OCI-LY7 (cell line): ENCODE results near the gene OR6B1. TPM values are rescaled to one million over a fixed set of nuclear protein-coding genes. Genes with fewer than 3 reads are reported as not detected.

Source experiments
- BruUV-seq: library from RNA; stranded (reverse); fragments of 400-500 nt; replicated peaks from 2 replicates; lab custom pipeline; 2021; lab: Mats Ljungman, UMichigan
- CTCF ChIA-PET: fragments of 300-600 bp; sonication (Branson Sonifier 250); formaldehyde crosslinking; loops from one replicate; lab custom pipeline; 2022; ENCODE audit warnings: antibody characterized with exemption; ENCODE audit not compliant: unreplicated experiment; lab: Charles Lee
- POLR2A ChIA-PET: fragments of 300-600 bp; sonication (Branson Sonifier 250); formaldehyde crosslinking; loops from one replicate; lab custom pipeline; 2022; ENCODE audit warnings: antibody characterized with exemption; lab: Charles Lee
- DNase-seq: peaks from one replicate; pipeline ENCODE4 v3.0.0-alpha.2; 2015; ENCODE audit warnings: low spot score
- H2AFZ ChIP-seq: fragments of 200-600 bp; sonication (generic), shearing (Covaris generic); 2 replicates; pipeline ENCODE4 v1.6.1; 2014; ENCODE audit warnings: mild to moderate bottlenecking, antibody characterized with exemption, low read length, moderate library complexity
- H3K27ac ChIP-seq: fragments of 200-600 bp; sonication (generic); 2 replicates; pipeline ENCODE4 v1.5.1; 2014; ENCODE audit warnings: mixed run types, low read depth, mild to moderate bottlenecking, moderate library complexity, low read length, inconsistent platforms; ENCODE audit not compliant: poor library complexity, severe bottlenecking
- H3K36me3 ChIP-seq: fragments of 200-600 bp; sonication (generic); 2 replicates; pipeline ENCODE4 v1.6.1; 2014; ENCODE audit warnings: mild to moderate bottlenecking, antibody characterized with exemption, low read length, moderate library complexity, mixed read lengths; ENCODE audit not compliant: insufficient read depth
- H3K4me1 ChIP-seq: fragments of 200-600 bp; sonication (generic); 2 replicates; pipeline ENCODE4 v1.5.1; 2014; ENCODE audit warnings: mild to moderate bottlenecking, low read length; ENCODE audit not compliant: insufficient read depth, poor library complexity, severe bottlenecking
- H3K4me2 ChIP-seq: fragments of 200-600 bp; sonication (generic); 2 replicates; pipeline ENCODE4 v1.6.1; 2014; ENCODE audit warnings: mild to moderate bottlenecking, low read length
- H3K4me3 ChIP-seq: fragments of 200-600 bp; sonication (generic); 2 replicates; pipeline ENCODE4 v1.5.1; 2014; ENCODE audit warnings: mild to moderate bottlenecking, low read depth, low read length; ENCODE audit not compliant: poor library complexity, severe bottlenecking
- H3K79me2 ChIP-seq: fragments of 200-600 bp; sonication (generic); 2 replicates; pipeline ENCODE4 v1.6.1; 2016; ENCODE audit warnings: low read depth, mild to moderate bottlenecking, low read length, moderate library complexity, mixed read lengths; ENCODE audit not compliant: insufficient read depth
- H3K9me2 ChIP-seq: fragments of 200-600 bp; sonication (generic); 2 replicates; pipeline ENCODE4 v1.6.1; 2016; ENCODE audit warnings: mild to moderate bottlenecking, low read length, mixed read lengths; ENCODE audit not compliant: insufficient read depth
- H3K9me3 ChIP-seq: fragments of 200-600 bp; sonication (generic); 2 replicates; pipeline ENCODE4 v1.6.1; 2014; ENCODE audit warnings: mild to moderate bottlenecking, mixed run types, low read length, mixed read lengths
- H4K20me1 ChIP-seq: fragments of 200-600 bp; sonication (generic); 2 replicates; pipeline ENCODE4 v1.6.1; 2014; ENCODE audit warnings: mild to moderate bottlenecking, antibody characterized with exemption, low read length, moderate library complexity, mixed read lengths; ENCODE audit not compliant: insufficient read depth
- CTCF ChIP-seq: fragments of 200-600 bp; sonication (generic); conservative IDR thresholded peaks from 2 replicates; pipeline ENCODE4 v1.5.1; 2014; ENCODE audit warnings: mild to moderate bottlenecking, antibody characterized with exemption, low read length, moderate library complexity, mixed read lengths
- EZH2phosphoT487 ChIP-seq: fragments of 200-600 bp; sonication (generic); IDR thresholded peaks from 2 replicates; pipeline ENCODE4 v1.6.1; 2018; ENCODE audit warnings: low read depth, borderline replicate concordance, mild to moderate bottlenecking, mixed run types, antibody characterized with exemption, low read length, moderate library complexity, mixed read lengths
- intact Hi-C: fragments of 100-400 bp; cut with micrococcal nuclease; formaldehyde crosslinking; loops from one replicate; pipeline ENCODE4 v1.10.0; 2022; ENCODE audit not compliant: unreplicated experiment
- total RNA-seq, 2 experiments: library from RNA; depleted of rRNA in 1 of 2; stranded (reverse); fragments of >200 nt in 1 of 2; shearing (Covaris generic) in 1 of 2; gene quantifications; 2 replicates each; pipeline ENCODE4 v1.2.3, GENCODE V29; 2014 to 2022

Gene OR6B1
- total RNA-seq, 2 experiments from 2014 or later = not detected

GRCh38 chr7:144036302-144036885 is 36.3 kb downstream of the OR6B1 start:
- H2AFZ ChIP-seq = no peak overlapping the region
- H3K4me2 ChIP-seq = no peak overlapping the region
- CTCF ChIA-PET = no interaction called here
- no peaks in the 10 kb centered on the region for H3K9me2 ChIP-seq
- H3K79me2 ChIP-seq = no peaks in the 10 kb centered on the region
- TF ChIP-seq CTCF (no peak), EZH2phosphoT487 (no peak)
- no peak for DNase-seq
- H3K9me3 ChIP-seq = no peaks in the 10 kb centered on the region
- no peak overlapping the region for H3K27ac ChIP-seq
- H3K4me3 ChIP-seq = no peak overlapping the region
- no peaks in the 10 kb centered on the region for H3K4me1 ChIP-seq
- POLR2A ChIA-PET = interaction anchor here (0.6 to 1.1 kb wide), 2 partner anchors 16 to 33 kb away, joined by 3 read pairs; no protein-coding TSS in a partner anchor
- intact Hi-C loops = no loop called here
- BruUV-seq = no TSS peak
- no peaks in the 10 kb centered on the region for H3K36me3 ChIP-seq
- no peaks in the 10 kb centered on the region for H4K20me1 ChIP-seq

- no peak for DNase-seq
- CTCF ChIA-PET = no interaction called here
- TF ChIP-seq EZH2phosphoT487 (no peak), CTCF (no peak)
Measured at GRCh38 chr7:144037414-144038035, 37.4 kb downstream of the OR6B1 start.

GRCh38 chr7:144038887-144039286 is 38.8 kb downstream of the OR6B1 start:
- POLR2A ChIA-PET = no interaction called here
- no TSS peak for BruUV-seq

More at GRCh38 chr7:144037414-144038035, 37.4 kb downstream of the OR6B1 start:
- Histone ChIP-seq H3K27ac (no peak overlapping the region), H3K36me3 (no peaks in the 10 kb centered on the region), H3K9me2 (no peaks in the 10 kb centered on the region), H3K9me3 (no peaks in the 10 kb centered on the region), H3K4me3 (no peak overlapping the region), H3K79me2 (no peaks in the 10 kb centered on the region), H3K4me2 (no peak overlapping the region), H2AFZ (no peak overlapping the region), H3K4me1 (no peaks in the 10 kb centered on the region), H4K20me1 (no peaks in the 10 kb centered on the region)
- POLR2A ChIA-PET = interaction anchor here (0.6 to 0.9 kb wide), 3 partner anchors 11 to 671 kb away, joined by 3 to 4 read pairs (median 3); no protein-coding TSS in a partner anchor
- no TSS peak for BruUV-seq
- intact Hi-C loops = no loop called here

More at GRCh38 chr7:144038887-144039286, 38.8 kb downstream of the OR6B1 start:
- H4K20me1 ChIP-seq = no peaks in the 10 kb centered on the region
- no peaks in the 10 kb centered on the region for H3K9me2 ChIP-seq
- no peaks in the 10 kb centered on the region for H3K4me1 ChIP-seq
- TF ChIP-seq EZH2phosphoT487 (no peak), CTCF (no peak)
- no peak overlapping the region for H2AFZ ChIP-seq
- no peak overlapping the region for H3K4me2 ChIP-seq
- CTCF ChIA-PET = no interaction called here
- no peak overlapping the region for H3K27ac ChIP-seq
- H3K79me2 ChIP-seq = no peaks in the 10 kb centered on the region
- intact Hi-C loops = no loop called here
- no peak for DNase-seq
- no peak overlapping the region for H3K4me3 ChIP-seq
- H3K36me3 ChIP-seq = no peaks in the 10 kb centered on the region
- H3K9me3 ChIP-seq = no peaks in the 10 kb centered on the region
